K562 (cell line): Measurements from ENCODE around the gene ASCC3. TPM values are rescaled to one million over a fixed set of nuclear protein-coding genes. Genes with fewer than 3 reads are reported as not detected.

Experiments used
- ATAC-seq: fragments of 200-7000 bp; cut with Tn5 transposase; 3 replicates; pipeline ENCODE4 v1.9.1; 2020; ENCODE audit warnings: moderate library complexity
- BruUV-seq: library from RNA; stranded (reverse); fragments of 400-500 nt; replicated peaks from 2 replicates; lab custom pipeline; 2021; lab: Mats Ljungman, UMichigan
- CTCF ChIA-PET: fragments of 300-600 bp; formaldehyde crosslinking; extraction: SDS; loops from one replicate; lab custom pipeline; 2021; ENCODE audit warnings: low intra/inter-chr PET ratio; lab: Yijun Ruan, JAX
- POLR2A ChIA-PET: fragments of 300-600, 350-650 bp; sonication (Branson Sonifier 250); formaldehyde crosslinking; extraction: SDS; loops from one replicate; lab custom pipeline; 2021; ENCODE audit warnings: antibody characterized with exemption, inconsistent platforms; lab: Yijun Ruan, JAX
- DNase-seq, 4 experiments: peaks; one replicate each; pipeline versions ENCODE4 v3.0.0 to v3.0.0-alpha.2; 2011 to 2018; ENCODE audit warnings: low spot score in 3 of 4, mixed read lengths in 3 of 4; ENCODE audit errors: extremely low read depth in 1 of 4
- FAIRE-seq: peaks from 2 replicates; lab custom pipeline; 2011; peaks lifted over from hg19 to GRCh38; lab: Jason Lieb, UNC
- H2AFZ ChIP-seq: 2 replicates; pipeline ENCODE4 v1.6.0; 2011; ENCODE audit warnings: low read depth, low read length, control low read depth, inconsistent platforms
- H3K27ac ChIP-seq: fragments of 200-600 bp; 3 replicates; pipeline ENCODE4 v1.8.0; 2011; ENCODE audit warnings: low read depth, mild to moderate bottlenecking, control low read depth, inconsistent platforms, low read length, moderate library complexity, mixed read lengths; ENCODE audit errors: extremely low read depth
- H3K27me3 ChIP-seq, 2 experiments: fragments of 300-600 bp in 1 of 2; 2 replicates in 1 of 2; 3 replicates in 1 of 2; pipeline versions ENCODE4 v1.6.0 to v1.8.0; 2011; ENCODE audit warnings: inconsistent platforms in 2 of 2, low read length in 2 of 2, mild to moderate bottlenecking in 1 of 2, mixed read lengths in 1 of 2, moderate library complexity in 1 of 2; ENCODE audit not compliant: control insufficient read depth in 2 of 2, insufficient read depth in 2 of 2
- H3K36me3 ChIP-seq: fragments of 300-600 bp; 3 replicates; pipeline ENCODE4 v1.8.0; 2011; ENCODE audit warnings: mild to moderate bottlenecking, low read length, inconsistent platforms; ENCODE audit not compliant: control insufficient read depth, insufficient read depth
- H3K4me1 ChIP-seq, 2 experiments: fragments of 200-600 bp in 1 of 2; replicated peaks in 1 of 2; 2 replicates in 1 of 2; 3 replicates in 1 of 2; pipeline versions ENCODE4 v1.5.1 to v1.8.0; 2011; ENCODE audit warnings: inconsistent platforms in 2 of 2, low read length in 2 of 2, mild to moderate bottlenecking in 1 of 2, mixed read lengths in 1 of 2, moderate library complexity in 1 of 2; ENCODE audit not compliant: control insufficient read depth in 2 of 2, insufficient read depth in 2 of 2
- H3K4me2 ChIP-seq: 2 replicates; pipeline ENCODE4 v1.6.1; 2011; ENCODE audit warnings: low read length, control low read depth, inconsistent platforms, mixed read lengths; ENCODE audit not compliant: insufficient read depth
- H3K4me3 ChIP-seq: fragments of 200-600 bp; sonication (generic), shearing (Covaris generic); 2 replicates; pipeline ENCODE4 v1.5.1; 2016; ENCODE audit warnings: control low read depth, inconsistent platforms
- H3K79me2 ChIP-seq: fragments of 200-600 bp; 3 replicates; pipeline ENCODE4 v1.8.0; 2011; ENCODE audit warnings: low read length, inconsistent platforms; ENCODE audit not compliant: control insufficient read depth, insufficient read depth
- H3K9ac ChIP-seq, 2 experiments: 2 replicates each; pipeline versions ENCODE4 v1.6.0 to v1.6.1; 2011; ENCODE audit warnings: low read depth in 2 of 2, low read length in 2 of 2, control low read depth in 1 of 2, inconsistent platforms in 1 of 2, mild to moderate bottlenecking in 1 of 2, mixed read lengths in 1 of 2; ENCODE audit not compliant: insufficient read depth in 1 of 2
- H3K9me1 ChIP-seq: one replicate; pipeline ENCODE4 v1.6.0; 2011; ENCODE audit warnings: inconsistent platforms, mild to moderate bottlenecking, low read length, moderate library complexity; ENCODE audit not compliant: control insufficient read depth, insufficient read depth
- H3K9me3 ChIP-seq: replicated peaks from 2 replicates; pipeline ENCODE4 v1.5.1; 2011; ENCODE audit warnings: low read depth, low read length, inconsistent platforms; ENCODE audit not compliant: control insufficient read depth, insufficient read depth
- H4K20me1 ChIP-seq: replicated peaks from 2 replicates; pipeline ENCODE4 v1.6.1; 2011; ENCODE audit warnings: low read length, inconsistent platforms, mixed read lengths; ENCODE audit not compliant: control insufficient read depth, insufficient read depth
- ESRRA ChIP-seq: fragments of 450-650 bp; IDR thresholded peaks from 2 replicates; pipeline ENCODE4 v1.6.1; 2014; ENCODE audit warnings: low read depth, mild to moderate bottlenecking, moderate library complexity, borderline replicate concordance
- ETV5 ChIP-seq: sonication (generic); formaldehyde crosslinking; IDR thresholded peaks from 2 replicates; pipeline ENCODE4 v1.4.0; 2020; ENCODE audit warnings: low read depth, mild to moderate bottlenecking, missing genetic modification reagents
- SMARCA5 ChIP-seq: fragments of 450-650 bp; IDR thresholded peaks from 2 replicates; pipeline ENCODE4 v1.6.1; 2016
- ZC3H11A ChIP-seq: IDR thresholded peaks from 2 replicates; pipeline ENCODE4 v1.6.1; 2012; ENCODE audit warnings: low read depth, low read length, improper control_type of control experiment
- ZNF354B ChIP-seq: fragments of 250-450 bp; sonication (Bioruptor Pico); IDR thresholded peaks from 2 replicates; pipeline ENCODE4 v1.4.0; 2020
- WGBS: fragments of 100-300 bp; shearing (Covaris generic); methylation state at CpG from one replicate; pipeline ENCODE4 v1.1.6; 2016; ENCODE audit warnings: low coverage, mixed read lengths; ENCODE audit not compliant: insufficient coverage; ENCODE audit errors: missing lambda C conversion rate; 5-methylcytosine and 5-hydroxymethylcytosine counted together
- in situ Hi-C: fragments of 300-500 bp; cut with MboI; formaldehyde crosslinking; loops from 4 replicates; pipeline ENCODE4 v1.15.0; 2018; ENCODE audit warnings: inconsistent platforms, mixed read lengths
- intact Hi-C: fragments of 100-400 bp; cut with micrococcal nuclease; formaldehyde crosslinking; loops from 2 replicates; pipeline ENCODE4 v1.14.2; 2022
- polyA plus RNA-seq, 8 experiments: library from polyadenylated mRNA; depleted of rRNA in 4 of 8; stranded (reverse) in 5 of 8; unstranded in 3 of 8; fragments of >200 nt; fragmentation: Nextera tagmentation in 2 of 8; fragmentation: Illumina TruSeq in 1 of 8; extraction: Ambion mirVana in 2 of 8; extraction: Trizol in 1 of 8; gene quantifications; 2 replicates each; pipeline versions ENCODE4 v1.2.1 to v1.2.3, GENCODE V29; 2011 to 2014; ENCODE audit warnings: inconsistent platforms in 1 of 8, missing spikeins in 1 of 8
- total RNA-seq, 7 experiments: library from RNA; depleted of rRNA in 6 of 7; stranded (reverse); fragments of >200 nt in 6 of 7; fragmentation: Illumina TruSeq in 2 of 7; extraction: Trizol in 2 of 7; gene quantifications; 2 replicates each; pipeline versions ENCODE4 v1.2.1 to v1.2.3, GENCODE V29; 2011 to 2021; ENCODE audit warnings: low replicate concordance in 1 of 7

The ASCC3 gene
- total and polyA plus RNA-seq, 9 of the 15 experiments (the other 6 are each of a cell fraction or from before 2014, with no cell fraction given): 16.1 to 56.1 (median 33.9) TPM

DNA sequence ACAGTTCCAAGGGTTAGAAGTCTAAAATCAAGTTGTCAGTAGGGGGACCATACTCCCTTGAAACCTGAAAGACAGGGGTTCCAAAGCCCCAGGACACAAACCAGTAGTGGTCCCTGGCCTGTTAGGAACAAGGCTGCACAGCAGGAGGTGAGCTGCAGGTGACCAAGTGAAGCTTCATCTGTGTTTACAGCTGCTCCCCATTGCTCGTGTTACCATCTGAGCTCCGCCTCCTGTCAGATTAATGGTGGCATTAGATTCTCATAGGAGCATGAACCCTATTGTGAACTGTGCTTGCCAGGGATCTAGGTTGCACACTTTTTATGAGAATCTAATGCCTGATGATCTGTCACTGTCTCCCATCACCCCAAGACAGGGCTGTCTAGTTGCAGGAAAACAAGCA is 391.1 kb downstream of the ASCC3 start:
- no peak for TF ChIP-seq ESRRA
- TF ChIP-seq SMARCA5: no peak
- TF ChIP-seq ZNF354B (CRISPR knock-in tag): no peak
- TF ChIP-seq, all 486 proteins: peak for 0
- Histone ChIP-seq H3K4me3 (no peak overlapping the region), H3K4me2 (no peak overlapping the region), H2AFZ (no peak overlapping the region), H3K9me1 (no peaks in the 10 kb centered on the region), H3K9ac (no peak overlapping the region), H3K79me2 (no peaks in the 10 kb centered on the region), H3K27ac (no peak overlapping the region), H3K4me1 (no peaks in the 10 kb centered on the region), H3K27me3 (peaks cover 18 to 28% of the 10 kb centered on the region in 2 experiments; a peak in 3 of 5 replicates), H4K20me1 (no peaks in the 10 kb centered on the region), H3K36me3 (no peaks in the 10 kb centered on the region), H3K9me3 (no peaks in the 10 kb centered on the region)
- 6% methylated on average over 2 of the region's 2 CpGs for WGBS
- POLR2A ChIA-PET: no interaction called here
- FAIRE-seq (no peak), DNase-seq (no peak), ATAC-seq (no peak)
- intact Hi-C loops (no loop called here), in situ Hi-C loops (no loop called here)
- CTCF ChIA-PET: no interaction called here
- no TSS peak for BruUV-seq

DNA sequence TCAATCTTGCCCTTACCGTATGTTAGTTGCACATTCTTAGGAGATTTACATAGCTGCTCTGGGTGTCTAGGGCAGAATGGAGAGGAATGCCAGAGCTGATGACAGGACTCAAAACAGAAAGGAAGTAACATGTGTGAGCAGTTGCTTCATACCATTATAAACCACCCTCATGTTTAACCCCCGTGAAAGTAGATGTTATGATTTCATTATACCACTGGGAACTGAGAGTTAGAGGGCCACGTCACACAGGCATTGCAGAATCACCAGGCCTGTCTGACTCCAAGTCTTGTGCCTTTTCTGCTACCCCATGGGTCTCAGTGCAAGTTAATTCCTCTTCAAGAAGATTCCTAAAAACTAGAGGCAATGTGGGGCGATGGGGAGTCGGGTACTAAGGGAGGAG is 392.9 kb downstream of the ASCC3 start:
- FAIRE-seq (no peak), ATAC-seq (no peak), DNase-seq (no peak)
- CTCF ChIA-PET: interaction anchor here (0.8 kb wide), 1 partner anchor 381 kb away, joined by 4 read pairs; no protein-coding TSS in a partner anchor
- Histone ChIP-seq H3K27ac (no peak overlapping the region), H3K9me1 (no peaks in the 10 kb centered on the region), H3K9ac (no peak overlapping the region), H3K4me3 (no peak overlapping the region), H3K79me2 (no peaks in the 10 kb centered on the region), H3K9me3 (no peaks in the 10 kb centered on the region), H3K4me1 (no peaks in the 10 kb centered on the region), H4K20me1 (no peaks in the 10 kb centered on the region), H3K27me3 (peaks cover 18 to 22% of the 10 kb centered on the region in 2 experiments; a peak in 3 of 5 replicates), H3K4me2 (no peak overlapping the region), H2AFZ (no peak overlapping the region), H3K36me3 (no peaks in the 10 kb centered on the region)
- TF ChIP-seq ETV5 (CRISPR knock-in tag): no peak
- TF ChIP-seq ZC3H11A: no peak
- in situ Hi-C loops: loop anchor here (10.0 kb wide), 1 partner anchor 177 kb away; no protein-coding TSS in a partner anchor
- WGBS: 1% methylated on average over 5 of the region's 5 CpGs
- intact Hi-C loops: no loop called here
- BruUV-seq: no TSS peak
- POLR2A ChIA-PET: no interaction called here
